Stimulated activated effector memory CD8-positive, alpha-beta T cell treated with anti-CD3 and anti-CD28 coated beads, Interleukin-12 subunit alpha, Interleukin-12 subunit beta, amount 100 ng/mL, for 72 hours (primary cell): ENCODE results near the gene UHRF1.
A peak's percentile ranks its signal among the peaks of the same experiment; 100 is the strongest.

ENCODE experiments used
- ATAC-seq: fragments of 150-1000 bp; cut with Tn5 transposase; 2 replicates; pipeline ENCODE4 v1.10.0; 2021
- DNase-seq, 2 donors: peaks; one replicate each; pipeline ENCODE4 v3.0.0; 2021 to 2022; ENCODE audit warnings: low spot score in 2 of 2
- H3K27ac Mint-ChIP-seq: one replicate; pipeline ENCODE4 v1.8.0; 2022; ENCODE audit warnings: mild to moderate bottlenecking, mixed read lengths
- H3K36me3 Mint-ChIP-seq: one replicate; pipeline ENCODE4 v1.8.0; 2022; ENCODE audit warnings: mild to moderate bottlenecking, mixed read lengths
- H3K4me1 Mint-ChIP-seq: one replicate; pipeline ENCODE4 v1.8.0; 2022; ENCODE audit warnings: mixed read lengths
- H3K4me3 Mint-ChIP-seq: one replicate; pipeline ENCODE4 v1.8.0; 2022; ENCODE audit warnings: mild to moderate bottlenecking, mixed read lengths
- H3K9me3 Mint-ChIP-seq: one replicate; pipeline ENCODE4 v1.8.0; 2022; ENCODE audit warnings: mixed read lengths

UHRF1 gene

DNA sequence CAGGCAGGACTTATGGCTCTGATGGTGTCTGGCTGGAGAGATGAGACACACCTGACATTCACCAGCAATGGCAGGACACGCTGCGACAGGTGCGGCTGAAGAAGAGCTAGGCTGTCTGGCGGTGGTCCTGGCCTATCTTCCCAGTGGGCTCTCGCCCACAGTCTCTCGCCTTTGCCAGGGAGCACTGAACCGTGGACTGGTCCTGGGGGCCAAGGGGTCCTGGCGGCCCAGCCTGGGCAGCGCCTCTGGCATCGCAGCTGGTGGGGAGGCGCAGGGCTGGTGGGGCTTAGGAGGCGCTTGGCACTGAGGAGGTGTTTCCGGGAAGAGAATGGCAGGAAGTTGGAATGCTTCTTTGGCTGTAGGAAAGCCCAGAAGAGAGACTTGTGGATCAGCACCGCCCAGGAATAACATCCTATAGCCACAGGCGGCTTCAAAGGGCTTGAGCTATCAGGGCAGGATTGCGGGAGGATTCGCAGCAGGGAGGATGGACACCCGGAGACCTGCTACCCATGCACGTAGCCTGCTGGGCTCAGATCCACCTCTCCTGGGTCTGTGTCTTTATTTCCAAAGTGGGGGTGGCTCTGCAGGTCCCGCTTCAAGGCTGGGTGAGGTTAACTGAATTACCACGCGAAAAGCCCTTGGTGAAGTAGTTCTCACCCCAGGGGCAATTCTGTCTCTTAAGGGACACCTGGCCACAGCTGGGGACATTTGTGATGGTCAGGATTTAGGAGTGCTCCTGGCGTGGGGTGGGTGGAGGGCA lies 74.2 kb downstream of the UHRF1 start:
- no peak for ATAC-seq
- no peak overlapping the region for H3K27ac Mint-ChIP-seq

DNA sequence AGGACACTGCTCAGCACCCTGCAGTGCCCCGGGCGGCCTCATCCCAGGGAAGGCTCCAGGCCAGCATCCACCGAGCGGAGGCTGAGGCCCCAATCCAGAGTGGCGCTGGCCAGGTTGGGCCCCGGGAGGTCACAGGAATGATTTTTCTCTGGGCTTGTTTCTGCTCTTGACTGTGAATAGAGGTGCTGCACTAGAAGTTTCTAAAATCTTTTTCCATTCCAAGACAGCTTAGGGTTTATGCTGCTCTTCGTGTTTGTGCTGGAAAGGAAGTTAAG lies 74.7 kb downstream of the UHRF1 start:
- H3K9me3 Mint-ChIP-seq, result no peaks in the 10 kb centered on the region
- no peak overlapping the region for H3K27ac Mint-ChIP-seq
- ATAC-seq (no peak), DNase-seq (no peak)
- no peak overlapping the region for H3K4me3 Mint-ChIP-seq
- H3K4me1 Mint-ChIP-seq, result peaks cover 57% of the 10 kb centered on the region
- H3K36me3 Mint-ChIP-seq, result peaks cover 15% of the 10 kb centered on the region

More for the DNA sequence above, 74.2 kb downstream of the UHRF1 start:
- Mint-ChIP-seq H3K4me3 (no peak overlapping the region), H3K36me3 (peaks cover 15% of the 10 kb centered on the region), H3K4me1 (peaks cover 56% of the 10 kb centered on the region), H3K9me3 (no peaks in the 10 kb centered on the region)
- DNase-seq, result no peak

- Mint-ChIP-seq H3K4me1 (peaks cover 58% of the 10 kb centered on the region), H3K36me3 (peaks cover 15% of the 10 kb centered on the region), H3K9me3 (no peaks in the 10 kb centered on the region), H3K27ac (no peak overlapping the region), H3K4me3 (no peak overlapping the region)
- ATAC-seq, result no peak
- DNase-seq, result no peak
Measured at GRCh38 chr19:4984438-4984990, 75.2 kb downstream of the UHRF1 start.

- Mint-ChIP-seq H3K4me1 (peaks cover 61% of the 10 kb centered on the region), H3K36me3 (peaks cover 14% of the 10 kb centered on the region), H3K9me3 (no peaks in the 10 kb centered on the region), H3K27ac (no peak overlapping the region), H3K4me3 (no peak overlapping the region)
- DNase-seq, result no peak
- ATAC-seq, result no peak
Measured at GRCh38 chr19:4985551-4985991, 76.3 kb downstream of the UHRF1 start.

GRCh38 chr19:4986056-4986455 lies 76.8 kb downstream of the UHRF1 start:
- Mint-ChIP-seq H3K9me3 (no peaks in the 10 kb centered on the region), H3K27ac (no peak overlapping the region), H3K4me1 (peaks cover 56% of the 10 kb centered on the region), H3K4me3 (no peak overlapping the region), H3K36me3 (peaks cover 16% of the 10 kb centered on the region)
- DNase-seq (no peak), ATAC-seq (no peak)

DNA sequence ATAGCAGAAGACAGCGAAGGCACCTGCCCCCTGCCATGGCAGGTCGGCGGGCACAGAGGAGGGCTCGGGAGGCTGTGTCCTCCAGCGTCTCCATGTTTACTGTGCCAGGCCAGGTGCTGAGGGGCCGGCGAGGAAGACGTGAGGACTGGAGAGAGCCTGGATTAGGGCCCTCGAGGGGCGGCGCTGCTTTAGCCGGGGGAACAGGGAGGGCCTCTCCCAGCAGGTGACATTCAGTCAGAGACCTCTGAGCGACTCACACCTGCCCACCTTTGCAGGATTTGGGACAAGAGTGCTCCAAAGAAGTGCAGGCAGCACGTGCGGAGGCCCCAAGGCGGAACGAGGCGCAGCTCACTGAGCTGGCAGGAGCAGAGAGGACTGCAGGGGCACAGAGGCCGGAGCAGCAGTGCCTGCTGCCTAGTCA lies 77.2 kb downstream of the UHRF1 start:
- Mint-ChIP-seq H3K9me3 (no peaks in the 10 kb centered on the region), H3K36me3 (peaks cover 16% of the 10 kb centered on the region), H3K4me3 (no peak overlapping the region), H3K27ac (no peak overlapping the region), H3K4me1 (peaks cover 52% of the 10 kb centered on the region)
- DNase-seq (no peak), ATAC-seq (no peak)

DNA sequence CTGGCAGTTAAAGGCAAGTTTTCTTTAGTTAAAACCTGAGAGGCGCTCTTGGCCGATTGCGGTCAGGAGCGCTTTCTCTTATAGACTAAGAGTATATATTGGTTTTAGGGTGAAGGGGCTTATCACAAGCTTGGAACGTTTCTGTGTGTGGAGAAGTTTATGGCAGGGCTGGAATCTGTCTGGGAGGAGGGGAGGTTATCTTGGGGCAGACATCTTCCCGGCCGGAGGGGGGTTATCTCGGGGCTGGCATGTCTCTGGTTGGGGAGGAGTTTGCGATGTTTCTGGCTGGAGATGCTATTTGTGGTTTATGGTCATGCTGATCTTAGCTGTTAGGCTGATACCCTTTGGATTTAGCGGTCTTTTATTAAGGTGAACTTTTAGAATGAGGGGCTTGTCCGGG lies 78.0 kb downstream of the UHRF1 start:
- ATAC-seq, result no peak
- peaks cover 16% of the 10 kb centered on the region for H3K36me3 Mint-ChIP-seq
- peaks cover 49% of the 10 kb centered on the region for H3K4me1 Mint-ChIP-seq
- H3K4me3 Mint-ChIP-seq, result no peak overlapping the region
- H3K27ac Mint-ChIP-seq, result peak overlapping the region; percentile 30
- DNase-seq, result no peak
- peaks cover 2% of the 10 kb centered on the region for H3K9me3 Mint-ChIP-seq

- Mint-ChIP-seq H3K4me3 (no peak overlapping the region), H3K9me3 (peaks cover 2% of the 10 kb centered on the region), H3K27ac (peak overlapping the region; percentile 30), H3K4me1 (peaks cover 51% of the 10 kb centered on the region), H3K36me3 (peaks cover 10% of the 10 kb centered on the region)
- DNase-seq (no peak), ATAC-seq (no peak)
Measured at GRCh38 chr19:4987692-4988370, 78.5 kb downstream of the UHRF1 start.

- DNase-seq (no peak), ATAC-seq (no peak)
- peaks cover 51% of the 10 kb centered on the region for H3K4me1 Mint-ChIP-seq
- peaks cover 12% of the 10 kb centered on the region for H3K36me3 Mint-ChIP-seq
- peak overlapping the region; percentile 71 for H3K27ac Mint-ChIP-seq
- H3K4me3 Mint-ChIP-seq, result no peak overlapping the region
- H3K9me3 Mint-ChIP-seq, result peaks cover 2% of the 10 kb centered on the region
Measured at GRCh38 chr19:4988770-4989251, 79.5 kb downstream of the UHRF1 start.

DNA sequence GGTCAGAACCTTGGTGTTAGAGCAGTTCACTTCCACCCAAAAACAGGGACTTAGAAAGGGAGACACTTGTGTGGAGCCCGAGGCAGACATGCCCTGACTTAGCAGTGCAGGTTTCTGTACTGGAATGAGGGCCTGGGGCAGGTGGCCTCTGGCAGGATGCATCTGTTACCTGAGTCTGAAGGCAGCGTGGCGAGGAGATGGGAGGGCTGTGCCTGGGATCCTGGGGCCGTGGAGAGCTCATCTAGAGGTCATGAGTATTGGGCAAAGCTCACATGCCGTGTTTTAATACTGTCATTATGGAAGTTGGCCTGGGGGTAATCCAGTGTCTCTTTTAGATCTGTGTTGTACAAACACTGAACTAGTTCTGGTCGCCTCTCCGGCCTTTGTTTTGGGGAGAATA lies 81.0 kb downstream of the UHRF1 start:
- Mint-ChIP-seq H3K4me3 (no peak overlapping the region), H3K27ac (no peak overlapping the region), H3K4me1 (peaks cover 55% of the 10 kb centered on the region), H3K36me3 (peaks cover 24% of the 10 kb centered on the region), H3K9me3 (peaks cover 2% of the 10 kb centered on the region)
- ATAC-seq (no peak), DNase-seq (no peak)

GRCh38 chr19:4991538-4991937 lies 82.2 kb downstream of the UHRF1 start:
- DNase-seq (no peak), ATAC-seq (no peak)
- H3K4me1 Mint-ChIP-seq, result peaks cover 57% of the 10 kb centered on the region
- peaks cover 2% of the 10 kb centered on the region for H3K9me3 Mint-ChIP-seq
- no peak overlapping the region for H3K27ac Mint-ChIP-seq
- peaks cover 37% of the 10 kb centered on the region for H3K36me3 Mint-ChIP-seq
- no peak overlapping the region for H3K4me3 Mint-ChIP-seq

- ATAC-seq, result no peak
Measured at GRCh38 chr19:4991996-4992698, 82.8 kb downstream of the UHRF1 start.

DNA sequence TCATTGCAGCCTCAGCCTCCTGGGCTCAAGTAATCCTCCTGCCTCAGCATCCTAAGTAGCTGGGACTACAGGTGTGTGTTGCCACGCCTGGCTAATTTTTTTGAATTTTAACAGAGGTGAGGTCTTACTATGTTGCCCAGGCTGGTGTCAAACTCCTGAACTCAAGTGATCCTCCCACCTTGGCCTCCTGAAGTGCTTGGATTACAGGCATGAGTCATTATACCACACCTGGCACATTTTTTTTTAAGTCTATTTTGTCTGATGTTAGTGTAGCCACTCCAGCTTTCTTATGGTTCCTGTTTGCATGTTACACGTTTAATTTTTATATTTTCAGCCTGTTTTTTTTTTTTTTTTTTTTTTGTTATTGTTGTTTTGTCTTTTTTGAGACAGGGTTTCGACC lies 84.4 kb downstream of the UHRF1 start:
- Mint-ChIP-seq H3K9me3 (peaks cover 2% of the 10 kb centered on the region), H3K4me3 (no peak overlapping the region), H3K4me1 (peaks cover 49% of the 10 kb centered on the region), H3K27ac (no peak overlapping the region), H3K36me3 (peaks cover 39% of the 10 kb centered on the region)
- ATAC-seq, result no peak
- no peak for DNase-seq

More at GRCh38 chr19:4991996-4992698, 82.8 kb downstream of the UHRF1 start:
- DNase-seq, result no peak
- Mint-ChIP-seq H3K9me3 (peaks cover 2% of the 10 kb centered on the region), H3K36me3 (peaks cover 39% of the 10 kb centered on the region), H3K4me3 (no peak overlapping the region), H3K4me1 (peaks cover 60% of the 10 kb centered on the region), H3K27ac (no peak overlapping the region)

DNA sequence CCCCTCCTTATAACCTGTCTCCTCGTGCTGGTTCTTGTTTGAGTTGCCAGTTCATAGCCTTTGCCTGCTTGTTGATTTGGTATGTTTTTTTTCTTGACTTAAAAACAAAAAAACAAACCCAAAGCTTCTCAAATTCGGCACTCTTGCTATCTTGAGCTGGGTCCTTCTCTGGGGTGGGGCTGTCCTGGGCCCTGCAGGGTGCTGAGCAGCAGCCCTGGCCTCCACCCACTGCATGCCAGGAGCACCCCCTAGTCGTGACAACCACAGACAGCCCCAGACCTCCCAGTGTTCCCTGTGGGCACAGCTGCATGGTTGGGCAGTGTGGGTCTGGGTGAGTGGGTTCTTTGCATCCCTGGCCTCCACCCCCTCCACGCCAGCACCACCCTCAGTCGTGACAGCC lies 87.4 kb downstream of the UHRF1 start:
- Mint-ChIP-seq H3K4me3 (no peak overlapping the region), H3K27ac (no peak overlapping the region), H3K9me3 (peaks cover 2% of the 10 kb centered on the region), H3K4me1 (peaks cover 52% of the 10 kb centered on the region), H3K36me3 (peaks cover 34% of the 10 kb centered on the region)
- DNase-seq (no peak), ATAC-seq (no peak)

DNA sequence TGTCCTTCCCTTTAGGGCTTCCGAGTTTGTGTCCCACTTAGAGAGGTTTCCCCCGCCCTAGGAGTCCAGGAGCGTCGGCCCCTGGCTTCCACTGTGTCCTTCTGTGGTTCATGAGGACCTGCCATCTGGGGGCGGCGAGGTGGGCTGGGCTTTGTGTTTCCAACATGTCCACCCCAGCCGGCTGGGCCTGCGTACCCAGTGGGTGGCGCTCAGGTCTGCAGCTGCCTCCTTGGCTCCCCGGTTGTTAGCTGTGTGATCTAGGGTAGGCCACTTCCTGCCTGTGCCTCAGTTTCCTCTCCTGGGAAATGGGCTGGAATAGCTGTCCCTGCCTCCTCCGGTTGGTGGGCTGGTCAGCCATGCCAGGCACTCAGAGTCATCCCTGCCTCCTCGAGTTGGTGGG lies 88.0 kb downstream of the UHRF1 start:
- ATAC-seq (no peak), DNase-seq (no peak)
- no peak overlapping the region for H3K4me3 Mint-ChIP-seq
- peaks cover 53% of the 10 kb centered on the region for H3K4me1 Mint-ChIP-seq
- no peak overlapping the region for H3K27ac Mint-ChIP-seq
- peaks cover under 1% of the 10 kb centered on the region for H3K9me3 Mint-ChIP-seq
- H3K36me3 Mint-ChIP-seq, result peaks cover 37% of the 10 kb centered on the region
